Type B pancreatic cell (in vitro differentiated cells): ENCODE results near the gene RBKS. TPM values are rescaled to one million over a fixed set of nuclear protein-coding genes. Genes with fewer than 3 reads are reported as not detected.

Experiments used
- DNase-seq: peaks from one replicate; pipeline ENCODE4 v3.0.0; 2021; ENCODE audit warnings: mixed read lengths; ENCODE audit not compliant: unreplicated experiment; ENCODE audit errors: extremely low spot score
- H3K27ac Mint-ChIP-seq: 2 replicates; pipeline ENCODE4 v1.8.0; 2021; ENCODE audit warnings: mild to moderate bottlenecking, mixed read lengths
- H3K27me3 Mint-ChIP-seq: 2 replicates; pipeline ENCODE4 v1.8.0; 2021; ENCODE audit warnings: mixed read lengths
- H3K36me3 Mint-ChIP-seq: 2 replicates; pipeline ENCODE4 v1.8.0; 2021; ENCODE audit warnings: mixed read lengths
- H3K4me1 Mint-ChIP-seq: one replicate; pipeline ENCODE4 v1.8.0; 2021; ENCODE audit warnings: mixed read lengths; ENCODE audit not compliant: unreplicated experiment
- H3K4me3 Mint-ChIP-seq: 2 replicates; pipeline ENCODE4 v1.8.0; 2021; ENCODE audit warnings: mild to moderate bottlenecking, mixed read lengths
- H3K9me3 Mint-ChIP-seq: 2 replicates; pipeline ENCODE4 v1.8.0; 2021; ENCODE audit warnings: mixed read lengths
- CTCF ChIP-seq: fragments of 200-600 bp; sonication (generic); conservative IDR thresholded peaks from 2 replicates; pipeline ENCODE4 v1.5.0; 2021; ENCODE audit warnings: antibody characterized with exemption, mild to moderate bottlenecking
- total RNA-seq: library from RNA; stranded (reverse); gene quantifications from 2 replicates; pipeline ENCODE4 v1.2.1, GENCODE V29; 2021; ENCODE audit warnings: low replicate concordance

The RBKS gene
- total RNA-seq, 1 donor from 2014 or later: 2.6 TPM

- H3K9me3 Mint-ChIP-seq: no peaks in the 10 kb centered on the region
- peaks cover 21% of the 10 kb centered on the region for H3K4me1 Mint-ChIP-seq
- no peak for TF ChIP-seq CTCF
- peak overlapping the region; percentile 100 for H3K4me3 Mint-ChIP-seq
- no peaks in the 10 kb centered on the region for H3K36me3 Mint-ChIP-seq
- no peak for DNase-seq
- H3K27me3 Mint-ChIP-seq: peaks cover 3% of the 10 kb centered on the region
- H3K27ac Mint-ChIP-seq: no peak overlapping the region
These were observed 1.4 kb downstream of the RBKS start for GRCh38 chr2:27888790-27889189.

- H3K27me3 Mint-ChIP-seq: peaks cover 3% of the 10 kb centered on the region
- no peak for DNase-seq
- H3K27ac Mint-ChIP-seq: no peak overlapping the region
- no peak overlapping the region for H3K4me3 Mint-ChIP-seq
- no peak for TF ChIP-seq CTCF
- H3K36me3 Mint-ChIP-seq: no peaks in the 10 kb centered on the region
- H3K9me3 Mint-ChIP-seq: no peaks in the 10 kb centered on the region
- peaks cover 21% of the 10 kb centered on the region for H3K4me1 Mint-ChIP-seq
These were observed 2.4 kb downstream of the RBKS start for GRCh38 chr2:27887830-27888229.

GRCh38 chr2:27887111-27887510 lies 3.1 kb downstream of the RBKS start:
- H3K36me3 Mint-ChIP-seq: no peaks in the 10 kb centered on the region
- no peak for TF ChIP-seq CTCF
- DNase-seq: no peak
- no peak overlapping the region for H3K4me3 Mint-ChIP-seq
- H3K4me1 Mint-ChIP-seq: peaks cover 15% of the 10 kb centered on the region
- peaks cover 3% of the 10 kb centered on the region for H3K9me3 Mint-ChIP-seq
- H3K27ac Mint-ChIP-seq: no peak overlapping the region
- peaks cover 3% of the 10 kb centered on the region for H3K27me3 Mint-ChIP-seq

- TF ChIP-seq CTCF: no peak
- H3K4me1 Mint-ChIP-seq: peaks cover 7% of the 10 kb centered on the region
- no peak overlapping the region for H3K4me3 Mint-ChIP-seq
- peaks cover 10% of the 10 kb centered on the region for H3K9me3 Mint-ChIP-seq
- DNase-seq: no peak
- H3K36me3 Mint-ChIP-seq: peaks cover 3% of the 10 kb centered on the region
- H3K27me3 Mint-ChIP-seq: peaks cover 3% of the 10 kb centered on the region
- no peak overlapping the region for H3K27ac Mint-ChIP-seq
These were observed 3.9 kb downstream of the RBKS start for GRCh38 chr2:27886322-27886721.

GRCh38 chr2:27885661-27886060 lies 4.5 kb downstream of the RBKS start:
- Mint-ChIP-seq H3K27me3 (no peaks in the 10 kb centered on the region), H3K36me3 (peaks cover 3% of the 10 kb centered on the region), H3K4me1 (peaks cover 4% of the 10 kb centered on the region), H3K4me3 (no peak overlapping the region), H3K27ac (no peak overlapping the region), H3K9me3 (peaks cover 10% of the 10 kb centered on the region)
- no peak for TF ChIP-seq CTCF
- no peak for DNase-seq

GRCh38 chr2:27885234-27885633 lies 5.0 kb downstream of the RBKS start:
- Mint-ChIP-seq H3K9me3 (peaks cover 10% of the 10 kb centered on the region), H3K4me1 (peaks cover 4% of the 10 kb centered on the region), H3K27ac (no peak overlapping the region), H3K4me3 (no peak overlapping the region), H3K36me3 (peaks cover 3% of the 10 kb centered on the region), H3K27me3 (no peaks in the 10 kb centered on the region)
- no peak for TF ChIP-seq CTCF
- no peak for DNase-seq
